GM12878 (cell line): ENCODE results near the gene ARHGAP36. TPM values are rescaled to one million over a fixed set of nuclear protein-coding genes. Genes with fewer than 3 reads are reported as not detected.

ENCODE experiments used
- ATAC-seq: fragments of 200-7000 bp; cut with Tn5 transposase; 3 replicates; pipeline ENCODE4 v1.9.1; 2020; ENCODE audit warnings: mild to moderate bottlenecking, moderate library complexity
- BruUV-seq: library from RNA; stranded (reverse); fragments of 400-500 nt; replicated peaks from 2 replicates; lab custom pipeline; 2021; lab: Mats Ljungman, UMichigan
- CTCF ChIA-PET: fragments of 300-600 bp; sonication (Branson Sonifier 250); formaldehyde crosslinking; extraction: SDS; loops from one replicate; lab custom pipeline; 2021; ENCODE audit warnings: inconsistent platforms; lab: Yijun Ruan, JAX
- POLR2A ChIA-PET: fragments of 350-600 bp; formaldehyde crosslinking; extraction: SDS; loops from one replicate; lab custom pipeline; 2021; ENCODE audit warnings: inconsistent platforms; lab: Charles Lee
- RAD21 ChIA-PET: fragments of 300-600 bp; sonication (Branson Sonifier 250); formaldehyde crosslinking; loops from one replicate; lab custom pipeline; 2023; ENCODE audit warnings: antibody characterized with exemption; ENCODE audit not compliant: unreplicated experiment; lab: Charles Lee
- SMC1A ChIA-PET: fragments of 300-600 bp; sonication (Branson Sonifier 250); formaldehyde crosslinking; loops from one replicate; lab custom pipeline; 2023; ENCODE audit not compliant: unreplicated experiment, uncharacterized antibody; lab: Charles Lee
- DNase-seq: peaks from one replicate; pipeline ENCODE4 v3.0.0-alpha.2; 2011; ENCODE audit warnings: low read depth, low spot score
- FAIRE-seq: peaks from 3 replicates; lab custom pipeline; 2011; peaks lifted over from hg19 to GRCh38; lab: Jason Lieb, UNC
- H2AFZ ChIP-seq: 2 replicates; pipeline ENCODE4 v1.6.0; 2011; ENCODE audit warnings: low read depth, low read length, control low read depth; ENCODE audit not compliant: control insufficient read depth
- H3K27ac ChIP-seq: 2 replicates; pipeline ENCODE4 v1.5.1; 2011; ENCODE audit warnings: control low read depth; ENCODE audit not compliant: control insufficient read depth, insufficient read depth
- H3K27me3 ChIP-seq, 2 experiments: replicated peaks in 1 of 2; 2 replicates each; pipeline versions ENCODE4 v1.6.0 to v1.6.1; 2011; ENCODE audit warnings: low read length in 1 of 2; ENCODE audit not compliant: control insufficient read depth in 2 of 2, insufficient read depth in 2 of 2
- H3K36me3 ChIP-seq, 2 experiments: 2 replicates each; pipeline ENCODE4 v1.5.1; 2011; ENCODE audit warnings: low read length in 1 of 2; ENCODE audit not compliant: control insufficient read depth in 2 of 2, insufficient read depth in 2 of 2
- H3K4me1 ChIP-seq: 2 replicates; pipeline ENCODE4 v1.6.1; 2011; ENCODE audit warnings: mild to moderate bottlenecking, low read length, moderate library complexity, mixed read lengths; ENCODE audit not compliant: control insufficient read depth, insufficient read depth
- H3K4me2 ChIP-seq: 2 replicates; pipeline ENCODE4 v1.6.0; 2011; ENCODE audit warnings: control low read depth; ENCODE audit not compliant: control insufficient read depth, insufficient read depth
- H3K4me3 ChIP-seq: fragments of 200-600 bp; sonication (generic); 2 replicates; pipeline ENCODE4 v1.5.1; 2016
- H3K79me2 ChIP-seq: 2 replicates; pipeline ENCODE4 v1.6.0; 2011; ENCODE audit warnings: low read length; ENCODE audit not compliant: control insufficient read depth, insufficient read depth
- H3K9ac ChIP-seq: 2 replicates; pipeline ENCODE4 v1.8.0; 2011; ENCODE audit warnings: low read length, control low read depth, mixed read lengths; ENCODE audit not compliant: control insufficient read depth, insufficient read depth
- H3K9me3 ChIP-seq: replicated peaks from 3 replicates; pipeline ENCODE4 v1.5.1; 2011; ENCODE audit warnings: mild to moderate bottlenecking, low read length; ENCODE audit not compliant: control insufficient read depth, insufficient read depth
- H4K20me1 ChIP-seq: 2 replicates; pipeline ENCODE4 v1.6.0; 2011; ENCODE audit not compliant: control insufficient read depth, insufficient read depth
- BCL3 ChIP-seq: IDR thresholded peaks from 2 replicates; pipeline ENCODE4 v1.6.1; 2011; ENCODE audit warnings: borderline replicate concordance, low read depth, mild to moderate bottlenecking, moderate library complexity, low read length; ENCODE audit not compliant: insufficient read depth, poor library complexity, severe bottlenecking
- CTCF ChIP-seq, 3 experiments: IDR thresholded peaks in 2 of 3; conservative IDR thresholded peaks in 1 of 3; 2 replicates each; pipeline ENCODE4 v1.5.1; 2011; ENCODE audit warnings: low read depth in 3 of 3, low read length in 3 of 3, mild to moderate bottlenecking in 3 of 3, control low read depth in 2 of 3, moderate library complexity in 2 of 3, inconsistent platforms in 1 of 3, mixed read lengths in 1 of 3; ENCODE audit not compliant: control insufficient read depth in 2 of 3, insufficient read depth in 1 of 3; ENCODE audit errors: extremely low read depth in 1 of 3
- EZH2 ChIP-seq: IDR thresholded peaks from 2 replicates; pipeline ENCODE4 v1.6.1; 2012; ENCODE audit warnings: low read depth, mild to moderate bottlenecking, control low read depth, inconsistent platforms, low read length, borderline replicate concordance; ENCODE audit not compliant: control insufficient read depth
- GATAD2B ChIP-seq: fragments of 450-650 bp; conservative IDR thresholded peaks from 2 replicates; pipeline ENCODE4 v1.6.1; 2017; ENCODE audit warnings: low read depth, mild to moderate bottlenecking, moderate library complexity
- JUND ChIP-seq: IDR thresholded peaks from 2 replicates; pipeline ENCODE4 v1.6.1; 2012; ENCODE audit warnings: low read depth, mild to moderate bottlenecking, low read length, improper control_type of control experiment, moderate library complexity
- PRDM15 ChIP-seq: fragments of 450-650 bp; formaldehyde crosslinking; IDR thresholded peaks from 2 replicates; pipeline ENCODE4 v1.4.0; 2020; ENCODE audit warnings: mild to moderate bottlenecking, moderate library complexity
- WGBS: methylation state at CpG from one replicate; pipeline ENCODE4 v1.1.6; 2016; ENCODE audit warnings: low lambda C conversion rate; ENCODE audit not compliant: insufficient replicate concordance, insufficient coverage; ENCODE audit errors: missing lambda C conversion rate; 5-methylcytosine and 5-hydroxymethylcytosine counted together
- in situ Hi-C: fragments of 300-500 bp; cut with MboI; formaldehyde crosslinking; loops from 9 replicates; pipeline ENCODE4 v1.14.3; 2018; ENCODE audit warnings: mixed read lengths
- intact Hi-C: fragments of 100-400 bp; cut with micrococcal nuclease; formaldehyde crosslinking; loops from one replicate; pipeline ENCODE4 v1.14.2; 2022; ENCODE audit not compliant: unreplicated experiment
- polyA plus RNA-seq, 11 experiments: library from polyadenylated mRNA; depleted of rRNA in 4 of 11; unstranded in 6 of 11; stranded (reverse) in 5 of 11; fragments of >200 nt; fragmentation: Nextera tagmentation in 4 of 11; fragmentation: Illumina TruSeq in 1 of 11; extraction: Ambion mirVana in 4 of 11; extraction: Trizol in 1 of 11; gene quantifications; 1 replicate in 1 of 11; 2 replicates in 10 of 11; pipeline versions ENCODE4 v1.2.1 to v1.2.3, GENCODE V29; 2011 to 2016; ENCODE audit warnings: inconsistent platforms in 2 of 11, missing spikeins in 2 of 11, low read depth in 1 of 11
- total RNA-seq, 4 experiments: library from RNA; depleted of rRNA in 3 of 4; stranded (reverse); fragments of >200 nt in 3 of 4; fragmentation: Illumina TruSeq in 1 of 4; extraction: Trizol in 1 of 4; gene quantifications; 2 replicates each; pipeline versions ENCODE4 v1.2.1 to v1.2.3, GENCODE V29; 2013 to 2021

ARHGAP36 gene
- total and polyA plus RNA-seq, 10 of the 15 experiments (the other 5 are each of a cell fraction or from before 2014, with no cell fraction given), result not detected

- TF ChIP-seq BCL3 (no peak), GATAD2B (no peak), EZH2 (no peak), JUND (no peak)
Observed at GRCh38 chrX:131067846-131068745, 9.9 kb downstream of the ARHGAP36 start (continued).

GRCh38 chrX:131068945-131069719, 11.0 kb downstream of the ARHGAP36 start:
- no peaks in the 10 kb centered on the region for H3K9me3 ChIP-seq
- H2AFZ ChIP-seq, result no peak overlapping the region
- no peak overlapping the region for H3K4me2 ChIP-seq
- WGBS, result 23% methylated on average over 26 of the region's 26 CpGs
- ChIA-PET RAD21 (no interaction called here), CTCF (interaction anchor here (1.0 kb wide), 1 partner anchor 9 kb away, joined by 4 read pairs; no protein-coding TSS in a partner anchor), SMC1A (interaction anchor here (0.7 to 0.8 kb wide), 2 partner anchors 16 to 91 kb away, joined by 3 read pairs; no protein-coding TSS in a partner anchor), POLR2A (no interaction called here)
- H3K4me1 ChIP-seq, result no peaks in the 10 kb centered on the region
- no peak overlapping the region for H3K27ac ChIP-seq
- TF ChIP-seq CTCF (IDR thresholded peaks at IDR 0.05 in 2 of 3, conservative IDR thresholded peaks at IDR 0.05 in 1 of 3; ENCODE audit: control insufficient read depth in 2 of 3, extremely low read depth in 1 of 3, insufficient read depth in 1 of 3, low read depth in 3 of 3, low read length in 3 of 3) (peak in 2 of 3 experiments; percentile 13 to 18; a peak in 1 of 6 replicates), PRDM15 (CRISPR knock-in tag) (no peak)
- H3K4me3 ChIP-seq, result no peak overlapping the region
- peaks cover 2 to 3% of the 10 kb centered on the region in 2 experiments; a peak in 1 of 4 replicates for H3K27me3 ChIP-seq
- no TSS peak for BruUV-seq
- no peaks in the 10 kb centered on the region for H4K20me1 ChIP-seq
- FAIRE-seq (no peak), ATAC-seq (peak; percentile 49; the same call in 2 of the 3 replicates), DNase-seq (no peak)
- no peak overlapping the region for H3K9ac ChIP-seq
- intact Hi-C loops, result no loop called here
- in situ Hi-C loops, result no loop called here
- no peaks in the 10 kb centered on the region for H3K36me3 ChIP-seq
- no peaks in the 10 kb centered on the region for H3K79me2 ChIP-seq
